Fibroblast of villous mesenchyme (primary cell): Measurements from ENCODE around the gene CDKN3. TPM values are rescaled to one million over a fixed set of nuclear protein-coding genes. Genes with fewer than 3 reads are reported as not detected.
"Not testable (repeated sequence)": the region's sequence is repeated elsewhere in the genome, so short reads cannot be mapped to it uniquely, and the experiment has no call there.

Source experiments
- DNase-seq: peaks from one replicate; pipeline ENCODE4 v3.0.0-alpha.2; 2010; ENCODE audit warnings: low read depth
- H3K4me3 ChIP-seq: 2 replicates; pipeline ENCODE4 v1.5.1; 2011; ENCODE audit warnings: low read depth, mild to moderate bottlenecking, low read length
- CTCF ChIP-seq: IDR thresholded peaks from 2 replicates; pipeline ENCODE4 v1.5.1; 2012; ENCODE audit warnings: low read depth, mild to moderate bottlenecking, low read length; ENCODE audit not compliant: insufficient read depth
- total RNA-seq: library from RNA; depleted of rRNA; stranded (reverse); fragments of >200 nt; gene quantifications from 2 replicates; pipeline ENCODE4 v1.2.3, GENCODE V29; 2012

Gene CDKN3
- total RNA-seq, 1 donor = 42.7 TPM

DNA sequence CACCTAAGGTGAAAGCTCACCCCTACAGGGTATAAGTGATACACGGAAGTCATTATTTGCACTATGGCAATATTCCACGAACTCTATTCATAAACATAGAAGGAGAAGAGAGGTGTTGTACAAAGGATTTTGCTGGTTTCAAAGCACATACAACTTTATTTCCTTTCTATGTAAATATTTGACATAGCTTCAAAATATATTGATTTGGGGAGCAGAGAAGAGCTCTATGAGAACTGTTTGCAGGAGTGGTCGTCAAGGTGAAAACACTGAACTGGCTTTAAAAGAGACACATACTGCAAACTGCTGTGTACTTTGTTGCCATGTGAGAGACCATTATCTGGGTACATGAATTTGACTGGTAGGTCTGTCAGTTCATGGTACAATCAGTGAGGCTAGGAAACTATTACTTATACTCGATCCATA, 27.7 kb downstream of the CDKN3 start:
- DNase-seq = no peak
- no peak for TF ChIP-seq CTCF

GRCh38 chr14:54425068-54425467, 28.3 kb downstream of the CDKN3 start:
- DNase-seq = peak; percentile 75
- no peak for TF ChIP-seq CTCF
- no peak overlapping the region for H3K4me3 ChIP-seq

More for the DNA sequence above, 27.7 kb downstream of the CDKN3 start:
- H3K4me3 ChIP-seq = no peak overlapping the region

DNA sequence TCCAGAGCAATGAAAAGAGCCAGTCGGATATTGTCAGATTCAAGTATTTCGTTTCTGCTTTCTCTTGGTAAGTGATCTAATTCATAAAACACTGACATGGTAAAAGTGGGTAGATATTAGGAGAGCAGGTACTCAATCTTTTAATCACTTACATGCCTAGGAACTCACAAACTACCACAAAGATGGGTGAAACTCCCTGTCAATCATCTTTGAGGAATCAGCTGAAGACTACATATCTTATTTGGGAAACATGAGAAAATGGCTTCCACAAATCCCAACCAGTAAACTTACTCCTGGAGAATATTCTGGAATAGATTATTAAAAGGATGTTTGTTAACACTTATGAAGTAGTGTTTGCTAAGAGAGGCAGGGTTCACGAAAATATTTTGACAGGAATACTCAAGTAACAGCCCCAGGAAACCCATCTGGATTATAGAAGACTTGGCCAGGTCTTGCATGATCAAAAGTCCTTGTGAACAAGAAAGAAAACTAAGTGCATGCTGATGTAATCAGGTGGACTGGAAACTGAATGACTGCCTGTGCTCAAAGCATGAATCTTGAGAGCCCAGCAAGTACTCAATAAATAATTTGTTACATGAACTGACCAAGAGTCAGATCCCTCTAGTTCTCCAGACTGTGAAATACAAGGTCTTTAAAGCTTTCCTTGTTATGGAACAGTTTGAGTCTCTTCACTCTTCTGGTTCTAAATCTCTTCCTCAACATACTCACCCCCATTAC, 28.9 kb downstream of the CDKN3 start:
- no peak for TF ChIP-seq CTCF
- no peak overlapping the region for H3K4me3 ChIP-seq
- peak; percentile 58 for DNase-seq

GRCh38 chr14:54427871-54428270, 31.1 kb downstream of the CDKN3 start:
- no peak for DNase-seq
- H3K4me3 ChIP-seq = no peak overlapping the region
- TF ChIP-seq CTCF = no peak

GRCh38 chr14:54428527-54428926, 31.7 kb downstream of the CDKN3 start:
- H3K4me3 ChIP-seq = no peak overlapping the region
- no peak for TF ChIP-seq CTCF
- no peak for DNase-seq

- H3K4me3 ChIP-seq = peak overlapping the region; percentile 15
- DNase-seq = peak; percentile 98
These were observed 38.7 kb downstream of the CDKN3 start for GRCh38 chr14:54435500-54435981.

GRCh38 chr14:54437954-54438353, 41.1 kb downstream of the CDKN3 start:
- DNase-seq, H3K4me3 ChIP-seq: not testable (repeated sequence)

More at GRCh38 chr14:54435500-54435981, 38.7 kb downstream of the CDKN3 start:
- no peak for TF ChIP-seq CTCF
